Measurements from ENCODE around the gene DNM3.
"Not testable (repeated sequence)": the region's sequence is repeated elsewhere in the genome, so short reads cannot be mapped to it uniquely, and the experiment has no call there.

The DNM3 gene

DNA sequence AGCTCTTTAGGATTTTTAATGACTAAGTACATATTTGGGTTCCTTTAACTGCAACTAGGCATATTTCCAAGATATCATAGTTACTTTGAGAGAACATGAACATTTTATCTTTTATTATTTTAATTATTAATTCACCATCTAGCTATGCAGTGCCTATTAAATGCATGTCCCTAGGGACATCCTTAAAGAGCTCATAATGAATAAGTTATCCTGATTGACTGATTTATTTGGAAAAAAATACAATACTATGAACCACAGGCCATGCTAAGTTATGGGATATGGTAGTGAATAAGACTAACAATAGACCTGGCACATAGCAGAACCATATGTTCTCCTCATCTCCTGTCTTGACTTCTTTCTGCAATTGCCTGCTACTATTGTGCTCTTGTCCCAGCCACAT is 562.8 kb downstream of the DNM3 start:
- no peak for DNase-seq

DNA sequence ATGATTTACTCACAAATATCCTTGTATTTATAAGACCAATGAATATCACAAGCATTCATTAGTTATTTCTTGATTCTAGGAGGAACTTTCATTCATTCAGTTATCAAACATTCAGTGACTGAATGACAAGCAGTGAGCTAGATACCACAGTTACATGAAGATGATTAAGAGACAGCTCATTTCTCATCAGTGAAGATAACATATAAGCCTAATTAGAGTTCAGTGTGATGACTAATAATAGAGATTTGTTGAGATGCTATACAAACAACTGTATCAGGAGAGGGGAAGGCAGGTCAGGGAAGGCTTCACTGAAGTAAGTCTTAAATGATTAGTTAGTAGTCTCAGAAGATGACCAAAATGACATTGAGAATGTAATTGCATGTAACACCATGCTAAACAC is 564.6 kb downstream of the DNM3 start:
- no peak for DNase-seq

- DNase-seq = no peak
Measured at GRCh38 chr1:172406968-172407367, 565.7 kb downstream of the DNM3 start.

DNA sequence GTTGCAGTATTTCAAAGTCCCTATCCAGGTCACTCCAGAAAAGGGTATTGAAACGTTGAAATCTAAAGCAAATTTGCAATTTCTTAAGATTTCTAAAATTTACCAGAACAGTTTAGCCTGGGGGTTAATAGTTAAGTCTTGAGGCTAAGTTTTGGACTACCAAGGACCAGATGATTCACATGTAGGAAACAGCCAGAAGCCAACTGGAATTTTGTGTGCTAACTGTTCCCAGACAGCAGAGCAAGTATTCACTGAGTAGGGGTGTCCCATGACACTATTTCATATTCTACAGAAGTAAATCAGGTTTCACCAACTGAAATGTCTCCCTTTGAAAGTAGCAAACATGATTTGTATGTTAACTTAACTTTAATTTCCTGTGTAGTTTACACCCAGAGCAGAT is 567.7 kb downstream of the DNM3 start:
- no peak for DNase-seq

DNA sequence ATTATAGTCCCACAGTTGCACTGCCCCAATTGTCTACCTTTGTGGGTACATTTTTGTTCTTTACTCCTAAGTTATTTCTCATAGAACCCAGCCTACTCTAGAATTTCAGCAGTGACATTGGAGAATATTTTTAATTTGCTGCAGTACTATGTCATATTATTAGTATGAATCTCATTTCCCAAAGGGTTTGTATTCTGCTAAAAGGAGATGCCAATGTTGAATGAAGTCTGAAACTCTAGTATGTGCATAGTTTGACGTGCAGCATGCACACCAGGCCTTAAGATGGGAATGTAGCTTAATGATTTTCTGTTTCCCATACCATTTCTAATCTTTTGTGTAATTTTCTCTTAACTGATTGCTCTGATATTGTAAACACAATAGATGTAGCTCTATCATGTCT is 568.7 kb downstream of the DNM3 start:
- no peak for DNase-seq

DNA sequence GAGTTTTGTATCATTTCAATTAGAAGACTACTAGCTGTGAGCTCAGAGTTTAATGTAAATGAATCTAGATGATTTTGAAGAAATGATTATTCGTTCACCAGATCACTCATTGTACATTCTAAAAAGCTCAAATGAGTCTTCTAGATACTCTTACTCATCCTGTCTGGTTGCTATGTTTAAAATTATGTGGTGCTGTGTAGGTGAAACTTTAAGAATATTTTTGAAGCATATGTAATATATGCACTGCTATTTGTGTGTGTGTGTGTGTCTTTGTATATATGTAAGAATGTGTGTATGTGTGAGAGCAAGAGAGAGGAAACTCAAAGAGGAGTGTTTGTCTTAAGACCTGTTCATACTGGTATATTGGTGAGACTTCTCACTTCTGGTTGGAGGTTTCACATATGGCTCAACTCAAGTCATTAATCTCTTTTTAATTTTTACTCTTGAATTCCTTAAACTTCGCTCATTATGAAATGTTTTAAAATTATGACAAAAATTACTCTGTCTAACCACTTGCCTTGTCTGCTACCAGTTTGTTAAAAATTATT is 570.6 kb downstream of the DNM3 start:
- DNase-seq = no peak

GRCh38 chr1:172414331-172414730 is 573.0 kb downstream of the DNM3 start:
- no peak for DNase-seq

- DNase-seq = no peak
Measured at GRCh38 chr1:172416496-172417035, 575.3 kb downstream of the DNM3 start.

- DNase-seq = no peak
Measured at GRCh38 chr1:172417557-172417956, 576.3 kb downstream of the DNM3 start.

- DNase-seq = no peak
Measured at GRCh38 chr1:172420385-172420784, 579.1 kb downstream of the DNM3 start, which contains the start of gene C1orf105. C1orf105 (plus strand) TSS chr1:172420685; CDS start chr1:172420886, 201 bp downstream.

DNA sequence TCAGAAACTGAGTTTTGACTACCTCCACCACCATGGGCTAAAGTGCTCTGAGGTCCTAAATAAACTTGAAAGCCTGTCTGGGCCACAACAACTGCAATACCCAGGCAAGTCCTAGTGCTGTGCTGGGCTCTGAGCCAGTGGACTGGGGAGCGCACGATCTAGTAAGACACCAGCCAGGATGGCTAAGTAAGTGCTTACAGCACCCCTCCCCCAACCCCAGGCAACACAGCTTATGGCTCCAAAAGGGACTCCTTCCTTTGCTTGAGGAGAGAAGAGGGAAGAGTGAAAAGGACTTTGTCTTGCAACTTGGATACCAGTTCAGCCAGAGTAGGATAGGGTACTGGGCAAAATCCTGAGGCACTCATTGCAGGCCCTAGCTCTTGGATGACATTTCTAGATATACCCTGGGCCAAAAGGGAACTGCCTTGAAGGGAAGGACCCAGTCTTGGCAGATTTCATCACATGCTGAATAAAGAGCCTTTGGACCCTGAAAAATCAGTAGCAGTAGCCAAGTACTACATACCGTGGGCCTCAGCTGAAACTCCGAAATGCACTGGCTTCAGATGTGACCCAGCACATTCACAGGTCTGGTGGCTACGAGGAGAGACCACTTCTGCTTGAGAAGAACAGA is 580.8 kb downstream of the DNM3 start:
- no peak for DNase-seq

- DNase-seq = no peak
Measured at GRCh38 chr1:172423336-172423735, 582.0 kb downstream of the DNM3 start.

DNA sequence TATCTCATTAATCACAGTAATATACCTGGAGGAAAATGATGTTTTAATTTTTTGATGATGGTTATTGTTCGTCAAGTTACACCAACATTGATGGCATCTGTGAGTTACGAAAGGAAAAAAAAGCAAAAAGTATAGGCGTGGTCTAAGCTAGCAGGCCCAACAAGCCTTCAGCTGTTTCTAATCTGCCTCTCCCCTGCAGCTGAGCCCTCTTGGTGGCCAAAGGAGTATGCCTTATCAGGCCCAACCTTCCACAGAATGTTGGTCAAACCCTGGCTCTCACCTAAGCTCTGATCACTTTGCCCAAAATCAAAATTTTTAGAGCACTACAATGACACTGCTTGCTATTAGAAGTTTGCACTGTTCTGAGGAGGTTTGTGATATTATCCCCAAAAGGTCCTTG is 584.0 kb downstream of the DNM3 start:
- no peak for DNase-seq

GRCh38 chr1:172427191-172427590 is 585.9 kb downstream of the DNM3 start:
- DNase-seq = no peak

GRCh38 chr1:172429331-172430127 is 588.2 kb downstream of the DNM3 start:
- DNase-seq = no peak

DNA sequence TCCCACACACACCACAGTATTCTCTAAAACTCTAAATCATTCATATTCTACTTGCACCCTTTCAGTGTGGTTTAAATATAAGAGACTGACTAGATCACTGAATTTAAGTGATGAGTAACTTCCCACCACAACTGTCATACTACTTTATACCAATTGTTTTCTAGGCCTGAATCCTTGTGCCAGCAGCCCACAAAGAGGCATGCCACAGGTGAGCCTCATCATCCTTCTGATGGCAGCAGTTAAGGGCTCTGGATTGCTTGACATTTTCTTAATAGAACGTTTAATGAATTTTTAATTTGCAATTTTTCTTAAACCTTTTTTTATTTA is 588.8 kb downstream of the DNM3 start:
- DNase-seq = no peak

DNA sequence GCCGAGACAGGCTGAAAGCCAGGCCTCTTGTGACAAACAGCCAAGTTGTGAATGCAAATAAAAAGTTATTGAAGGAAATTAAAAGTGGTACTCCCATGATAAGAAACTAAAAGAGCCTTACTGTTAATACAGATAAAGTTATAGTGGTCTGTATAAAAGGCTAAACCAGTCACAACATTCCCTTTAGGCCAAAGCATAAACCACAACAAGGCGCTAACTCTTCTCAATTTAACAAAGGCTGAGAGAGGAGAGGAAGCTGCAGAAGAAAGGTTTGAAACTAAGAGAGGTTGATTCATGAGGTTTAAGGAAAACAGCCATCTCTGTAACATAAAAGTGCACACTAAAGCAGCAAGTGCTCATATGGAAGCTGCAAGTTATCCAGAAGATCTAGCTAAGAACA is 589.9 kb downstream of the DNM3 start:
- DNase-seq = no peak

GRCh38 chr1:172431721-172432192 is 590.5 kb downstream of the DNM3 start:
- no peak for DNase-seq

DNA sequence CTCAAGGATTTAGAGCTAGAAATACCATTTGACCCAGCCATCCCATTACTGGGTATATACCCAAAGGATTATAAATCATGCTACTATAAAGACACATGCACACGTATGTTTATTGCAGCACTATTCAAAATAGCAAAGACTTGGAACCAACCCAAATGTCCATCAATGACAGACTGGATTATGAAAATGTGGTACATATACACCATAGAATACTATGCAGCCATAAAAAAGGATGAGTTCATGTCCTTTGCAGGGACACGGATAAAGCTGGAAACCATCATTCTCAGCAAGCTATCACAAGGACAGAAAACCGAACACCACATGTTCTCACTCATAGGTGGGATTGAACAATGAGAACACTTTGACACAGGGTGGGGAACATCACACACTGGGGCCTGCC is 595.9 kb downstream of the DNM3 start:
- DNase-seq = not testable (repeated sequence)

GRCh38 chr1:172442404-172442803 is 601.1 kb downstream of the DNM3 start:
- DNase-seq = no peak

DNA sequence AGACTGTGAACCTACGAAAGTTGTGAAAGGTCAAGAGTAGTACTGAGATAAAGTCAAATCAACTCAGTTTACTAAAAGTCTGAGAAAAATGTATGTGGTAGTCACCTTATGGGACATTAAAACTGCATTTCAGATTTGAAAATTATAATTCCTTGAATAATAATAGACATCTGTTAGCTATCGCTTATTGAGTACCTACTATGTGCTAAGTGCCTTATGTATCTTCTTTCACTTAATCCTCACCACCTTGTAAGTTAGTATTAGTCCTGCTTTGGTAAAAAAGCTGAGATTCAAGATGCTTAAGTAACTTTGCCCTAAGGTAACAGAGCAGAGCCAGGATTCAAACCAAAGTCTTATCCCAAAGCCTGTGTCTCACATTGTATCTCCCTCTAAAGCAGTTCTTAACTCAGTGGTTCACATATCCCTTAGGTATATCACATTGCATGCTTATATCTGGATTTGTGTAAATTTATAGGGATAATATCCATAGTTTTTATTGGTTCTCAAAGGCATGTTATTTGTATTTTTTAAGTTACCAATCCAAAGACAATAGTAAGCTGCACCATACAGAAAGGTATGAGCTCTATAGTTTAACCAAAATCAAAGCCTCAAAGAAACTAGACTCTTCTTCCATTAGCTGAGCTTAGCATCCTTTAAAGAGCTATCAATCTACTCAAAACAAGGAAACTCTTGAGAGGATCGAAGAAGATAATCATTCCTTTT is 601.7 kb downstream of the DNM3 start:
- no peak for DNase-seq

- peak; percentile 95 for DNase-seq
Measured at GRCh38 chr1:172443666-172444453, 602.6 kb downstream of the DNM3 start, which contains the start of gene PIGC. PIGC (minus strand) TSS chr1:172444069; CDS start chr1:172442622, 1,447 bp downstream.
